Activated B cell treated with CpG ODN at 0.5 μM for 24 hours (primary cell): ENCODE measurements around the gene TPCN1. TPM values are rescaled to one million over a fixed set of nuclear protein-coding genes. Genes with fewer than 3 reads are reported as not detected.

ENCODE experiments used
- ATAC-seq: fragments of 200-7000 bp; cut with Tn5 transposase; one replicate; pipeline ENCODE4 v1.10.0; 2021; ENCODE audit warnings: low read depth, mild to moderate bottlenecking, moderate library complexity
- CTCF ChIA-PET: fragments of 350-600 bp; sonication (Branson Sonifier 250); formaldehyde crosslinking; loops from one replicate; lab custom pipeline; 2021; ENCODE audit warnings: antibody characterized with exemption; lab: Charles Lee
- POLR2A ChIA-PET: fragments of 350-600 bp; sonication (Branson Sonifier 250); formaldehyde crosslinking; loops from one replicate; lab custom pipeline; 2021; ENCODE audit warnings: antibody characterized with exemption; lab: Charles Lee
- DNase-seq: peaks from one replicate; pipeline ENCODE4 v3.0.0; 2022
- H3K27ac Mint-ChIP-seq: one replicate; pipeline ENCODE4 v1.8.0; 2020; ENCODE audit warnings: mixed read lengths
- H3K27me3 Mint-ChIP-seq: one replicate; pipeline ENCODE4 v1.8.0; 2021; ENCODE audit warnings: mixed read lengths
- H3K36me3 Mint-ChIP-seq: one replicate; pipeline ENCODE4 v1.8.0; 2021; ENCODE audit warnings: low read depth, mixed read lengths
- H3K4me1 Mint-ChIP-seq: one replicate; pipeline ENCODE4 v1.8.0; 2021; ENCODE audit warnings: mixed read lengths
- H3K4me3 Mint-ChIP-seq: one replicate; pipeline ENCODE4 v1.8.0; 2020; ENCODE audit warnings: mild to moderate bottlenecking, mixed read lengths
- H3K9me3 Mint-ChIP-seq: one replicate; pipeline ENCODE4 v1.8.0; 2020; ENCODE audit warnings: mixed read lengths
- intact Hi-C: fragments of 100-400 bp; cut with micrococcal nuclease; formaldehyde crosslinking; loops from one replicate; pipeline ENCODE4 v1.15.1; 2024
- total RNA-seq: library from RNA; stranded (reverse); gene quantifications from 2 replicates; pipeline ENCODE4 v1.2.3, GENCODE V29; 2022
- TF ChIP-seq, protein P1 (sequence below): fragments of 200-600 bp; IDR thresholded peaks from one replicate; pipeline ENCODE4 v1.8.0; 2022; ENCODE audit warnings: antibody characterized with exemption, mild to moderate bottlenecking

The TPCN1 gene
- total RNA-seq, 1 donor from 2014 or later: 126 TPM

- no peak for ATAC-seq
Measured at GRCh38 chr12:113251404-113252070, 30.3 kb downstream of the TPCN1 start.

GRCh38 chr12:113252494-113252893 is 31.2 kb downstream of the TPCN1 start:
- no peak for ATAC-seq
- TF ChIP-seq, protein P1, sequence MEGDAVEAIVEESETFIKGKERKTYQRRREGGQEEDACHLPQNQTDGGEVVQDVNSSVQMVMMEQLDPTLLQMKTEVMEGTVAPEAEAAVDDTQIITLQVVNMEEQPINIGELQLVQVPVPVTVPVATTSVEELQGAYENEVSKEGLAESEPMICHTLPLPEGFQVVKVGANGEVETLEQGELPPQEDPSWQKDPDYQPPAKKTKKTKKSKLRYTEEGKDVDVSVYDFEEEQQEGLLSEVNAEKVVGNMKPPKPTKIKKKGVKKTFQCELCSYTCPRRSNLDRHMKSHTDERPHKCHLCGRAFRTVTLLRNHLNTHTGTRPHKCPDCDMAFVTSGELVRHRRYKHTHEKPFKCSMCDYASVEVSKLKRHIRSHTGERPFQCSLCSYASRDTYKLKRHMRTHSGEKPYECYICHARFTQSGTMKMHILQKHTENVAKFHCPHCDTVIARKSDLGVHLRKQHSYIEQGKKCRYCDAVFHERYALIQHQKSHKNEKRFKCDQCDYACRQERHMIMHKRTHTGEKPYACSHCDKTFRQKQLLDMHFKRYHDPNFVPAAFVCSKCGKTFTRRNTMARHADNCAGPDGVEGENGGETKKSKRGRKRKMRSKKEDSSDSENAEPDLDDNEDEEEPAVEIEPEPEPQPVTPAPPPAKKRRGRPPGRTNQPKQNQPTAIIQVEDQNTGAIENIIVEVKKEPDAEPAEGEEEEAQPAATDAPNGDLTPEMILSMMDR: no peak
- intact Hi-C loops: no loop called here
- Mint-ChIP-seq H3K27ac (no peak overlapping the region), H3K36me3 (peaks cover 59% of the 10 kb centered on the region), H3K27me3 (no peaks in the 10 kb centered on the region), H3K4me3 (no peak overlapping the region), H3K4me1 (no peaks in the 10 kb centered on the region), H3K9me3 (peaks cover 7% of the 10 kb centered on the region)
- ChIA-PET CTCF (no interaction called here), POLR2A (interaction anchor here (0.7 to 1.0 kb wide), 2 partner anchors 9 to 17 kb away, joined by 3 to 5 read pairs; no protein-coding TSS in a partner anchor)
- DNase-seq: no peak

More at GRCh38 chr12:113251404-113252070, 30.3 kb downstream of the TPCN1 start:
- Mint-ChIP-seq H3K36me3 (peaks cover 62% of the 10 kb centered on the region), H3K4me1 (no peaks in the 10 kb centered on the region), H3K27me3 (no peaks in the 10 kb centered on the region), H3K9me3 (peaks cover 7% of the 10 kb centered on the region), H3K4me3 (no peak overlapping the region), H3K27ac (no peak overlapping the region)
- TF ChIP-seq, protein P1: no peak
- ChIA-PET POLR2A (interaction anchor here (0.7 kb wide), 1 partner anchor 10 kb away, joined by 5 read pairs; no protein-coding TSS in a partner anchor), CTCF (no interaction called here)
- DNase-seq: no peak
- intact Hi-C loops: no loop called here

DNA sequence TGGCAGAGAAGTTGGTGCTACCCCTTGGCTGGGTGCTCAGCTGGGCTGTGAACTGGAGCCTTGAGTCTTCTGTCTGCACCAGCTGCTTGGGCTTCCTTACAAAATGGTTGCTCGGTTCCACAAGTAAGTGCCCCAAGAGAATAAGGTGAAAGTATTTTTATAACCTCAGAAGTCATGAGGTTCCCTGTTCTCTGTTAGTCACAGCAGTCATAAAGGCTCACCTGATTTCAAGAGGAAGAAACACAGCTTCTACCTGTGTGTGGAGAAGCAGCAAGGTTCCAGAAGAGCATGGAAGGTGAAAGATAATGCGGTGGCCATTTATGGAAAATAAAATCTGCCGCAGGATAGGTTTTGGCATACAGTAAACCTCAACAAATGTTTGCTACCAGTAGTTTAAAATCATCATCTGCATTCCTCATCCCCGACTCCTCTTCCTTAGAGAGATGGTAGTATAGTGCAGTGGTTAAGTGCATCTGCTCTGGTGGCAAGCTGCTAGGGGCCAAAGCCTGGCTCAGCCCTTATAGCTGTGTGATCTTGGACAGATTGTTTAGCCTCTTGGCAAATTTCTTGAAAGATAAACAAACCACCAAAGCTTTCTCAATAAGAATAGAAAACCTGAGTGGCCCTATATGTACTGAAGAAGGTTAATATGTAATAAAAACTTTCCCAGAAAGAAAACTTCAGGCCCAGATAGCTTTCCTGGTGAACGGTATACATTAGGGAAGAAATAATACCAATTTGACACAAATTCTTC is 32.4 kb downstream of the TPCN1 start:
- Mint-ChIP-seq H3K36me3 (peaks cover 49% of the 10 kb centered on the region), H3K27me3 (no peaks in the 10 kb centered on the region), H3K4me3 (no peak overlapping the region), H3K4me1 (no peaks in the 10 kb centered on the region), H3K27ac (peak overlapping the region; percentile 32), H3K9me3 (peaks cover 7% of the 10 kb centered on the region)
- ChIA-PET POLR2A (interaction anchor here (1.0 kb wide), 1 partner anchor 19 kb away, joined by 3 read pairs; no protein-coding TSS in a partner anchor), CTCF (no interaction called here)
- intact Hi-C loops: no loop called here
- TF ChIP-seq, protein P1: no peak
- DNase-seq (no peak), ATAC-seq (no peak)

DNA sequence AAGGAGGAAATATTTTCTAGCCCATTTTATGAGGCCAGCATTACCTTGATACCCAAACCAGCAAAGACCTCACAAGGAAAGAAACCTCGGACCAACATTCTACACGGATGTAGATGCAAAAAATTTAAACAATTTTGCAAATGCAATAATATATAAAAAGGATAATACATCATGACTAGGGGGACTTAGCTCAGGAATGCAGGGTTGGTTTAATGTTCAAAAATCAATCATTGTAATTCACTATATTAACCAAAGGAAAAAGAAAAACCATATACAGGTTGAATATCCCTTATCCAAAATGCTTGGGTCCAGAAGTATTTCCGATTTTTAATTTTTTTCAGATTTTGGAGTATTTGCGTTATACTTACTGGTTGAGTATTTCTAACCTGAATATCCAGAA is 33.0 kb downstream of the TPCN1 start:
- Mint-ChIP-seq H3K27me3 (no peaks in the 10 kb centered on the region), H3K4me1 (peaks cover 1% of the 10 kb centered on the region), H3K9me3 (peaks cover 7% of the 10 kb centered on the region), H3K27ac (no peak overlapping the region), H3K36me3 (peaks cover 45% of the 10 kb centered on the region), H3K4me3 (no peak overlapping the region)
- TF ChIP-seq, protein P1: no peak
- intact Hi-C loops: no loop called here
- DNase-seq: no peak
- ATAC-seq: no peak
- ChIA-PET POLR2A (no interaction called here), CTCF (no interaction called here)

- Mint-ChIP-seq H3K36me3 (peaks cover 42% of the 10 kb centered on the region), H3K27ac (no peak overlapping the region), H3K27me3 (no peaks in the 10 kb centered on the region), H3K9me3 (peaks cover 7% of the 10 kb centered on the region), H3K4me1 (peaks cover 24% of the 10 kb centered on the region), H3K4me3 (no peak overlapping the region)
- intact Hi-C loops: no loop called here
- TF ChIP-seq, protein P1: no peak
- ATAC-seq (no peak), DNase-seq (no peak)
- CTCF ChIA-PET: no interaction called here
- POLR2A ChIA-PET: interaction anchor here (0.7 kb wide), 1 partner anchor 13 kb away, joined by 4 read pairs; no protein-coding TSS in a partner anchor
Measured at GRCh38 chr12:113257564-113257963, 36.3 kb downstream of the TPCN1 start.
